ENCODE data around the gene WBP2. TPM values are rescaled to one million over a fixed set of nuclear protein-coding genes. Genes with fewer than 3 reads are reported as not detected.

WBP2 gene
- total and polyA plus RNA-seq, 12 donors = 130 to 210 (median 173) TPM

DNA sequence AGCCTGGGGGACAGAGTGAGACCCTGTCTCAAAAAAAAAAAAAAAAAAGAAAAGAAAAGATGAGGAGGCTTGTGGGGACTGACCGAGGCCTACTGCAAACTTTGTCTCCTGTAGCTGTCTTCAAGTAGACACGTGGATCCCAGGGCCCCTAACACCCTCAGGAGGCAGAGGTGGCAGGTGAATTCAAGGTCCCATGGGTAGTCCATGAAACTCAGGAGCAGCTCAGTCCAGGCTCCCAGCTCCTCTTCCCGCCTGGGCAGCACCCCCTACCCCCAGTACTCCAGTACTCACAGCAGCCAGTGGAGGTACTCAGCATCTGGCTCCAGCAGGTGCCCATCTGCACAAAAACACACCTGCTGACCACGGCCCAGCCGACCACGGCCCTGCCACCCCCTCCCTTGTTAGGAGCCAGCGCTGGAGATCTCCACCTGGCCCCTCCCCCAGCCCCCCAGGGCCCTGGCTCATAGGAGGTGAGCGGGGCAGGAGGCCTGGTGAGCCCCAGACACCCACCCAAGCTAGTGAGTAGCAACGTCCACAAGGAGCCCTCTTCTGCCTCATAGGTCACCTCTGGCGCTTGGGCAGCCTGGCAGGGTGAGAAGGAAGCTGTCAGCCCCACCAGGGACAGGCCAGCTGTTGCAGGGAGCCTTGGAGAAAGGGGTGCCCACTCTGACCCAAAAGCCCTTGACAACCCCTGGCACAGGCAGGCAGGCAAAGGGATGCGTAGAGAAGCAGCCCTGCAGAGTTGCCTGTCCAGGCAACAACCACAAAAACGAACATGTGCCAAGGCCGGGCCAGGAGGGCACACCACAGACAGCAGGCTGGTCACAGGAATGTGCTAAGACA is 45.8 kb upstream of the WBP2 start:
- DNase-seq (no peak), ATAC-seq (no peak)
- intact Hi-C loops (cut with DNase I) = loop anchor here in 3 of 10 donors (10.0 kb wide), 3 partner anchors 84 to 394 kb away; partner anchors contain the start of gene UBALD2 (in 1 of the 3)
- Histone ChIP-seq H3K4me3 (no peak overlapping the region), H3K4me1 (peaks cover 14 to 34% (median 27%) of the 10 kb centered on the region in 9 donors), H3K9me3 (no peaks in the 10 kb centered on the region), H3K36me3 (peaks cover 6 to 59% (median 30%) of the 10 kb centered on the region in 9 donors), H3K27me3 (no peaks in the 10 kb centered on the region), H3K27ac (no peak overlapping the region)
- TF ChIP-seq, protein P1, sequence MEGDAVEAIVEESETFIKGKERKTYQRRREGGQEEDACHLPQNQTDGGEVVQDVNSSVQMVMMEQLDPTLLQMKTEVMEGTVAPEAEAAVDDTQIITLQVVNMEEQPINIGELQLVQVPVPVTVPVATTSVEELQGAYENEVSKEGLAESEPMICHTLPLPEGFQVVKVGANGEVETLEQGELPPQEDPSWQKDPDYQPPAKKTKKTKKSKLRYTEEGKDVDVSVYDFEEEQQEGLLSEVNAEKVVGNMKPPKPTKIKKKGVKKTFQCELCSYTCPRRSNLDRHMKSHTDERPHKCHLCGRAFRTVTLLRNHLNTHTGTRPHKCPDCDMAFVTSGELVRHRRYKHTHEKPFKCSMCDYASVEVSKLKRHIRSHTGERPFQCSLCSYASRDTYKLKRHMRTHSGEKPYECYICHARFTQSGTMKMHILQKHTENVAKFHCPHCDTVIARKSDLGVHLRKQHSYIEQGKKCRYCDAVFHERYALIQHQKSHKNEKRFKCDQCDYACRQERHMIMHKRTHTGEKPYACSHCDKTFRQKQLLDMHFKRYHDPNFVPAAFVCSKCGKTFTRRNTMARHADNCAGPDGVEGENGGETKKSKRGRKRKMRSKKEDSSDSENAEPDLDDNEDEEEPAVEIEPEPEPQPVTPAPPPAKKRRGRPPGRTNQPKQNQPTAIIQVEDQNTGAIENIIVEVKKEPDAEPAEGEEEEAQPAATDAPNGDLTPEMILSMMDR (IDR thresholded peaks at IDR 0.05) = no peak
- 90 to 91% methylated on average over 13 of the region's 13 CpGs for WGBS, 2 donors

DNA sequence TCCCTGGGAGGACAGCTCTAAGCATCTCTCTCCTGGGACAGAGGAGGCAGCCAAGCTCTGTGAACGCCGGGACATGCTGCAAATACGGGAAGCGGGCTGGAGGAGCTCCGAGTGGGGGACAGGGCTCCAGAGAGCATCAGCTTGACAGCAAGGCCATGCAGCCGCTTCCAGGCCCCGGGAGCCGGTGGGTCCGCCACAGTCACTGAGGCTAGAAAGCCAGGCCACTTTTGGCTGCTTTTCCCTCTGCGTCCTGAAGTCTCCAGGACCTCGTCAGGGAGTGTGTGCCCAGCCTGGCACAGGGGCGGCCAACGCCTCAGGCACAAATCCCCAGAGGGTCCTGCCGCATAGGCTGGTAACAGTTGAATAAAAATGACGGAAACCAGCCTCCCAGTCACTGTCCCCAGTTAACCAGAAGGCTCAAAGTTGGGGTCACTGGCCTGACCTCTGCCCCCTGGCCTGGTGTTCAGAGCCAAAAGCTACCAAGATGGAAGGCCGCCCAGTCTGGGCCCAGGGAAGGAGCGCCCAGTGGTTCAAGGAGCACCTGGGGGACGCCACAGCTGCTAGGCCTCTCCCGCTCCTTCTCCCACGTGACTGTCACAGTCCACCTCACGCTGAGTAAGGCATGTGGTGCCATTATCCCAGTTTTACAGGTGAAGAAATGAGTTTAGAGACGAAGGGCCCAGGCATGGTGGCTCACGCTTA is 44.8 kb upstream of the WBP2 start:
- no peak for DNase-seq
- no peaks in the 10 kb centered on the region for H3K27me3 ChIP-seq
- no peak overlapping the region for H3K4me3 ChIP-seq
- H3K9me3 ChIP-seq = no peaks in the 10 kb centered on the region
- H3K36me3 ChIP-seq = peaks cover 6 to 59% (median 30%) of the 10 kb centered on the region in 9 donors
- intact Hi-C loops (cut with DNase I) = loop anchor here in 6 of 10 donors (5.0 to 10.0 kb wide), 6 partner anchors 43 to 395 kb away; partner anchors contain the start of genes WBP2 (in 2 of the 6), GALK1 (in 1 of the 6) and UBALD2 (in 1 of the 6)
- no peak overlapping the region for H3K27ac ChIP-seq
- no peak for ATAC-seq
- WGBS, 2 donors = 89 to 92% methylated on average over 20 to 23 of the region's 23 CpGs
- TF ChIP-seq, protein P1 (IDR thresholded peaks at IDR 0.05) = no peak
- H3K4me1 ChIP-seq = peaks cover 20 to 35% (median 33%) of the 10 kb centered on the region in 9 donors

DNA sequence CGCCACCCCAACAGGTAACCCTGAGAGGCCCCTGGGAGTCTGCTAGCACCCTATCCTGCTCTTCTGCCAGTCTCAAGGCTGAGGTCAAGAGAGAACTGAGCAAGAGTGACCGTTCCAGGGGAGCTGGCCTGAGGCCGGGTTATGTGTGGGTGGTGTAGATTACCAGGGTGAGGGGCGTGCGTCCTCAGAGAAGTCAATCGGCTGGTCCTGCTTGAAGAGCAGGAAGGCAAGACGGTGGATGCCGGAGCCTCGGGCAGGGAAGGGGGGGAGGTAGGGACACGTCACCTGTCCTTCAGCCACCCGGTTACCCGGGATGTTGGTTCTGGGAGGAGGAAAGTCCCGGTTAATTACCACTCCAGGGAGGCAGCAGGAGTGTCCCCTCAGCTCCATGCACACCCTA is 44.2 kb upstream of the WBP2 start:
- H3K4me1 ChIP-seq = peaks cover 22 to 41% (median 36%) of the 10 kb centered on the region in 9 donors
- intact Hi-C loops (cut with DNase I) = loop anchor here in 4 of 10 donors (5.0 to 10.0 kb wide), 3 partner anchors 42 to 135 kb away; partner anchors contain the start of genes WBP2 (in 2 of the 4) and GALK1 (in 1 of the 4)
- H3K9me3 ChIP-seq = no peaks in the 10 kb centered on the region
- TF ChIP-seq, protein P1 (IDR thresholded peaks at IDR 0.05) = no peak
- peaks cover 6 to 59% (median 30%) of the 10 kb centered on the region in 9 donors for H3K36me3 ChIP-seq
- no peak overlapping the region for H3K27ac ChIP-seq
- DNase-seq (no peak), ATAC-seq (no peak)
- no peak overlapping the region for H3K4me3 ChIP-seq
- H3K27me3 ChIP-seq = no peaks in the 10 kb centered on the region
- WGBS, 2 donors = 91% methylated on average over 13 of the region's 13 CpGs

DNA sequence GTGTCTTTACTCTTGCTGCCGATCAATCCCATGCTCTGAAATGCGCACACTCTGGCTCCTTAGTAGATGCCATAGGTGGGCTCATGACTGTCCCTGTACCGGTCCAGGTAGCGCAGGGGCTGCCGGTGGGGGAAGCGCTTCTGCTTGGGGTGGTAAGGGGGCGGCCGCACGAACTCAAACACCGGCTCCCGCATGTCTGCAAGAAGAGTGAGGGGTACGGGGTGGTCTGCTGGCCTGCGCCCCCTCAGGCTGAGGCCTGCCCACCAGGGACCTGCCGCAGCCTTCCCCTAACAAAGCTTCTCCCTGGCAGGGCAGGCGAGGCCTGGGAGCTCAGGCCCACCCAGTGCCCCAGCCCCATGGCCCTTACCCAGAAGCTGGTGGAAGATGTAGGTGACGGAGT is 43.7 kb upstream of the WBP2 start:
- DNase-seq (no peak), ATAC-seq (no peak)
- TF ChIP-seq, protein P1 (IDR thresholded peaks at IDR 0.05) = no peak
- H3K27me3 ChIP-seq = no peaks in the 10 kb centered on the region
- intact Hi-C loops (cut with DNase I) = loop anchor here in 4 of 10 donors (5.0 to 10.0 kb wide), 3 partner anchors 41 to 134 kb away; partner anchors contain the start of genes WBP2 (in 2 of the 4) and GALK1 (in 1 of the 4)
- no peak overlapping the region for H3K27ac ChIP-seq
- no peaks in the 10 kb centered on the region for H3K9me3 ChIP-seq
- peaks cover 18 to 39% (median 34%) of the 10 kb centered on the region in 9 donors for H3K4me1 ChIP-seq
- H3K4me3 ChIP-seq = no peak overlapping the region
- H3K36me3 ChIP-seq = peaks cover 6 to 59% (median 30%) of the 10 kb centered on the region in 9 donors
- WGBS, 2 donors = 95 to 98% methylated on average over 16 of the region's 16 CpGs

Data from heart right ventricle (tissue), 16 donors.